ENCODE measurements around the gene TALDO1. TPM values are rescaled to one million over a fixed set of nuclear protein-coding genes. Genes with fewer than 3 reads are reported as not detected.

TALDO1 gene
- polyA plus RNA-seq, 1 of the 3 experiments (the other 2 are of a cell fraction): 103 TPM

DNA sequence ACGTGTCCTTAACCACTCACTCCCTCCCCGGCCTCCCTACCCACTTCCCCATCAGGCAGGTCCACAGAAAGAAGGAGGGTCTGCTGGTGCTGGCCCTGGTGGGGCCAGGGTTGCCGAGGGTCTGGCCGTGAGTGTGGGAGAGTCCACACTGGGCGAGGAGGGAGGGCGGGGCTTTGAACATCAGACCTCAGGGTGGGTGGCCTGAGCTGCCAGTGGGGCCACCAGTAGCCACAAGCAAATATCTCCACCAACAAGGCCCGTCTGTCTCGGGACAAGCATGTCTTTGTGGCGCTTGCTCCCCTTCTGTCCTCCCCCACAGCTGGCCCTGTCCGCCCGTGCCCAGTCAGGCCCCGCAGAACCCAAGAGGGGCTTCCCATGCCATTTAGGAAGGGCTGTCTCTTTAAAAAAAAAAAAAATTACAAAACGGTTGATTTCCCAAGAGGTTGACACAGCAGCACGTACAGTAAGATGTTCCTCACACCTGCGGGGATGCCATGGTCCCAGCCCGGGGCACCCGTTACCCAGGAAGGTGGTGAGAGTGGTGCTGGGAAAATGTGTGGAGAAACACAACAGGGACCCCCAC, 17.7 kb upstream of the TALDO1 start:
- peaks cover 0 to 10% of the 10 kb centered on the region in 2 experiments; a peak in 1 of 4 replicates for H3K4me1 ChIP-seq (ENCODE audit: control insufficient read depth in 1 of 2, insufficient read depth in 2 of 2, low read depth in 1 of 2, low read length in 1 of 2)
- no peak overlapping the region for H2AFZ ChIP-seq (ENCODE audit: low read depth)
- H3K79me2 ChIP-seq (ENCODE audit: insufficient read depth): no peaks in the 10 kb centered on the region
- H3K4me2 ChIP-seq: no peak overlapping the region
- no peak for DNase-seq
- TF ChIP-seq, protein P1, sequence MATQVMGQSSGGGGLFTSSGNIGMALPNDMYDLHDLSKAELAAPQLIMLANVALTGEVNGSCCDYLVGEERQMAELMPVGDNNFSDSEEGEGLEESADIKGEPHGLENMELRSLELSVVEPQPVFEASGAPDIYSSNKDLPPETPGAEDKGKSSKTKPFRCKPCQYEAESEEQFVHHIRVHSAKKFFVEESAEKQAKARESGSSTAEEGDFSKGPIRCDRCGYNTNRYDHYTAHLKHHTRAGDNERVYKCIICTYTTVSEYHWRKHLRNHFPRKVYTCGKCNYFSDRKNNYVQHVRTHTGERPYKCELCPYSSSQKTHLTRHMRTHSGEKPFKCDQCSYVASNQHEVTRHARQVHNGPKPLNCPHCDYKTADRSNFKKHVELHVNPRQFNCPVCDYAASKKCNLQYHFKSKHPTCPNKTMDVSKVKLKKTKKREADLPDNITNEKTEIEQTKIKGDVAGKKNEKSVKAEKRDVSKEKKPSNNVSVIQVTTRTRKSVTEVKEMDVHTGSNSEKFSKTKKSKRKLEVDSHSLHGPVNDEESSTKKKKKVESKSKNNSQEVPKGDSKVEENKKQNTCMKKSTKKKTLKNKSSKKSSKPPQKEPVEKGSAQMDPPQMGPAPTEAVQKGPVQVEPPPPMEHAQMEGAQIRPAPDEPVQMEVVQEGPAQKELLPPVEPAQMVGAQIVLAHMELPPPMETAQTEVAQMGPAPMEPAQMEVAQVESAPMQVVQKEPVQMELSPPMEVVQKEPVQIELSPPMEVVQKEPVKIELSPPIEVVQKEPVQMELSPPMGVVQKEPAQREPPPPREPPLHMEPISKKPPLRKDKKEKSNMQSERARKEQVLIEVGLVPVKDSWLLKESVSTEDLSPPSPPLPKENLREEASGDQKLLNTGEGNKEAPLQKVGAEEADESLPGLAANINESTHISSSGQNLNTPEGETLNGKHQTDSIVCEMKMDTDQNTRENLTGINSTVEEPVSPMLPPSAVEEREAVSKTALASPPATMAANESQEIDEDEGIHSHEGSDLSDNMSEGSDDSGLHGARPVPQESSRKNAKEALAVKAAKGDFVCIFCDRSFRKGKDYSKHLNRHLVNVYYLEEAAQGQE (IDR thresholded peaks at IDR 0.05; ENCODE audit: low read depth, low read length): no peak
- no peak for TF ChIP-seq ELF1 (IDR thresholded peaks at IDR 0.05)
- TF ChIP-seq FOSL2 (IDR thresholded peaks at IDR 0.05; ENCODE audit: borderline replicate concordance, low read depth): no peak
- no peak for TF ChIP-seq YY1 (IDR thresholded peaks at IDR 0.05; ENCODE audit: low read depth)
- no peak for TF ChIP-seq RXRA (IDR thresholded peaks at IDR 0.05; ENCODE audit: borderline replicate concordance, low read depth)
- TF ChIP-seq, protein P2, sequence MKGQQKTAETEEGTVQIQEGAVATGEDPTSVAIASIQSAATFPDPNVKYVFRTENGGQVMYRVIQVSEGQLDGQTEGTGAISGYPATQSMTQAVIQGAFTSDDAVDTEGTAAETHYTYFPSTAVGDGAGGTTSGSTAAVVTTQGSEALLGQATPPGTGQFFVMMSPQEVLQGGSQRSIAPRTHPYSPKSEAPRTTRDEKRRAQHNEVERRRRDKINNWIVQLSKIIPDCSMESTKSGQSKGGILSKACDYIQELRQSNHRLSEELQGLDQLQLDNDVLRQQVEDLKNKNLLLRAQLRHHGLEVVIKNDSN (IDR thresholded peaks at IDR 0.05; ENCODE audit: borderline replicate concordance, low read depth): no peak
- no peak for TF ChIP-seq JUND (IDR thresholded peaks at IDR 0.05)
- TF ChIP-seq TEAD4 (IDR thresholded peaks at IDR 0.05; ENCODE audit: borderline replicate concordance, insufficient read depth): no peak
- no peak for TF ChIP-seq MXI1 (IDR thresholded peaks at IDR 0.05; ENCODE audit: low read depth, low read length)
- TF ChIP-seq, protein P3, sequence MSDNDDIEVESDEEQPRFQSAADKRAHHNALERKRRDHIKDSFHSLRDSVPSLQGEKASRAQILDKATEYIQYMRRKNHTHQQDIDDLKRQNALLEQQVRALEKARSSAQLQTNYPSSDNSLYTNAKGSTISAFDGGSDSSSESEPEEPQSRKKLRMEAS (IDR thresholded peaks at IDR 0.05; ENCODE audit: low read depth): no peak
- no peak for TF ChIP-seq NRF1 (IDR thresholded peaks at IDR 0.05; ENCODE audit: low read depth, low read length)
- TF ChIP-seq, protein P4, sequence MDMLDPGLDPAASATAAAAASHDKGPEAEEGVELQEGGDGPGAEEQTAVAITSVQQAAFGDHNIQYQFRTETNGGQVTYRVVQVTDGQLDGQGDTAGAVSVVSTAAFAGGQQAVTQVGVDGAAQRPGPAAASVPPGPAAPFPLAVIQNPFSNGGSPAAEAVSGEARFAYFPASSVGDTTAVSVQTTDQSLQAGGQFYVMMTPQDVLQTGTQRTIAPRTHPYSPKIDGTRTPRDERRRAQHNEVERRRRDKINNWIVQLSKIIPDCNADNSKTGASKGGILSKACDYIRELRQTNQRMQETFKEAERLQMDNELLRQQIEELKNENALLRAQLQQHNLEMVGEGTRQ (IDR thresholded peaks at IDR 0.05; ENCODE audit: borderline replicate concordance, low read depth, low read length): no peak
- TF ChIP-seq EP300 (IDR thresholded peaks at IDR 0.05; ENCODE audit: borderline replicate concordance in 1 of 2, low read depth in 1 of 2, low read length in 1 of 2): no peak
- no peaks in the 10 kb centered on the region for H3K36me3 ChIP-seq (replicated peaks in 1 of 2; ENCODE audit: control insufficient read depth in 1 of 2, insufficient read depth in 2 of 2, low read length in 1 of 2)
- no peaks in the 10 kb centered on the region for H3K9me3 ChIP-seq
- H3K27ac ChIP-seq (ENCODE audit: low read depth in 2 of 2, low read length in 1 of 2): no peak overlapping the region
- H3K9ac ChIP-seq: no peak overlapping the region
- H3K4me3 ChIP-seq (ENCODE audit: low read depth in 2 of 2, low read length in 1 of 2): no peak overlapping the region
- H3K27me3 ChIP-seq (ENCODE audit: insufficient read depth): peaks cover 11% of the 10 kb centered on the region; the same call in 1 of the 2 replicates
- WGBS (ENCODE audit: low lambda C conversion rate): 82% methylated on average over 17 of the region's 17 CpGs
- peaks cover 9% of the 10 kb centered on the region for H3F3A ChIP-seq (replicated peaks; ENCODE audit: insufficient read depth)
- ChIA-PET POLR2A (interaction anchor here (0.6 kb wide), 1 partner anchor 104 kb away, joined by 4 read pairs; no protein-coding TSS in a partner anchor), CTCF (interaction anchor here (2.1 to 11.8 kb wide), 7 partner anchors 17 to 178 kb away, joined by 5 to 150 read pairs (median 24); partner anchors contain the start of gene TALDO1)
- no peaks in the 10 kb centered on the region for H3K9me2 ChIP-seq
- no peaks in the 10 kb centered on the region for H4K20me1 ChIP-seq (ENCODE audit: insufficient read depth)

Data from SK-N-SH (cell line).